IMR-90 (cell line): ENCODE data around the gene DLG5. TPM values are rescaled to one million over a fixed set of nuclear protein-coding genes. Genes with fewer than 3 reads are reported as not detected.

Source experiments
- ATAC-seq: fragments of 200-7000 bp; cut with Tn5 transposase; 2 replicates; pipeline ENCODE4 v1.9.1; 2020; ENCODE audit warnings: low read depth, mild to moderate bottlenecking, moderate library complexity
- BruUV-seq: library from RNA; stranded (reverse); fragments of 400-500 nt; replicated peaks from 2 replicates; lab custom pipeline; 2021; lab: Mats Ljungman, UMichigan
- CTCF ChIA-PET: fragments of 300-600 bp; formaldehyde crosslinking; extraction: SDS; loops from one replicate; lab custom pipeline; 2021; ENCODE audit warnings: antibody characterized with exemption; lab: Yijun Ruan, JAX
- POLR2A ChIA-PET: fragments of 300-600 bp; sonication (Branson Sonifier 250); formaldehyde crosslinking; loops from one replicate; lab custom pipeline; 2022; ENCODE audit warnings: antibody characterized with exemption; ENCODE audit not compliant: unreplicated experiment; lab: Charles Lee
- DNase-seq: peaks from one replicate; pipeline ENCODE4 v3.0.0; 2013
- H2AFZ ChIP-seq: replicated peaks from 2 replicates; pipeline ENCODE3; 2013; ENCODE audit warnings: low read length, mild to moderate bottlenecking; ENCODE audit not compliant: poor library complexity
- H2AK5ac ChIP-seq: 2 replicates; pipeline ENCODE4 v1.6.1; 2013; ENCODE audit warnings: low read depth, low read length, inconsistent platforms
- H2AK9ac ChIP-seq: replicated peaks from 2 replicates; pipeline ENCODE3; 2013; ENCODE audit warnings: mild to moderate bottlenecking, low read depth, low read length, moderate library complexity; ENCODE audit not compliant: poor library complexity
- H2BK120ac ChIP-seq: 2 replicates; pipeline ENCODE4 v1.6.1; 2013; ENCODE audit warnings: low read depth, low read length, inconsistent platforms
- H2BK15ac ChIP-seq: 3 replicates; pipeline ENCODE4 v1.6.1; 2013; ENCODE audit warnings: low read depth, low read length, inconsistent platforms
- H2BK20ac ChIP-seq: 2 replicates; pipeline ENCODE4 v1.6.1; 2013; ENCODE audit warnings: low read depth, mild to moderate bottlenecking, inconsistent platforms, low read length, moderate library complexity
- H2BK5ac ChIP-seq: 2 replicates; pipeline ENCODE4 v1.6.1; 2013; ENCODE audit warnings: mild to moderate bottlenecking, low read depth, low read length, inconsistent platforms; ENCODE audit not compliant: poor library complexity, severe bottlenecking
- H3K14ac ChIP-seq: replicated peaks from 2 replicates; pipeline ENCODE4 v1.6.1; 2013; ENCODE audit warnings: low read depth, low read length, inconsistent platforms
- H3K18ac ChIP-seq: 2 replicates; pipeline ENCODE4 v1.6.1; 2013; ENCODE audit warnings: low read depth, low read length, control low read depth
- H3K23ac ChIP-seq: 2 replicates; pipeline ENCODE4 v1.6.1; 2013; ENCODE audit warnings: low read depth, low read length, inconsistent platforms
- H3K27ac ChIP-seq: 2 replicates; pipeline ENCODE4 v1.5.1; 2013; ENCODE audit warnings: mild to moderate bottlenecking, control low read depth, low read length; ENCODE audit not compliant: insufficient read depth
- H3K27me3 ChIP-seq: 2 replicates; pipeline ENCODE4 v1.6.1; 2013; ENCODE audit warnings: low read length; ENCODE audit not compliant: control insufficient read depth, insufficient read depth
- H3K36me3 ChIP-seq: 2 replicates; pipeline ENCODE4 v1.6.1; 2013; ENCODE audit warnings: low read length, mixed read lengths; ENCODE audit not compliant: control insufficient read depth, insufficient read depth
- H3K4ac ChIP-seq: 2 replicates; pipeline ENCODE4 v1.6.1; 2013; ENCODE audit warnings: low read depth, low read length, inconsistent platforms
- H3K4me1 ChIP-seq: 2 replicates; pipeline ENCODE4 v1.6.1; 2013; ENCODE audit warnings: low read length, mixed read lengths; ENCODE audit not compliant: control insufficient read depth, insufficient read depth
- H3K4me2 ChIP-seq: 2 replicates; pipeline ENCODE4 v1.6.1; 2013; ENCODE audit warnings: low read depth, mild to moderate bottlenecking, control low read depth, low read length, moderate library complexity
- H3K4me3 ChIP-seq: 2 replicates; pipeline ENCODE4 v1.5.1; 2013; ENCODE audit warnings: low read depth, mild to moderate bottlenecking, control low read depth, low read length, moderate library complexity; ENCODE audit not compliant: insufficient read depth
- H3K56ac ChIP-seq: 2 replicates; pipeline ENCODE4 v1.6.1; 2013; ENCODE audit warnings: low read length, inconsistent platforms; ENCODE audit not compliant: insufficient read depth; ENCODE audit errors: extremely low read depth
- H3K79me1 ChIP-seq, 2 experiments: 2 replicates each; pipeline ENCODE4 v1.6.1; 2013; ENCODE audit warnings: low read length in 2 of 2, inconsistent platforms in 1 of 2, low read depth in 1 of 2
- H3K9ac ChIP-seq: 2 replicates; pipeline ENCODE4 v1.6.1; 2013; ENCODE audit warnings: low read depth, low read length, control low read depth
- H3K9me1 ChIP-seq: 2 replicates; pipeline ENCODE4 v1.6.1; 2013; ENCODE audit warnings: low read length, inconsistent platforms; ENCODE audit not compliant: insufficient read depth
- H3K9me3 ChIP-seq: 2 replicates; pipeline ENCODE4 v1.6.1; 2013; ENCODE audit warnings: low read length; ENCODE audit not compliant: control insufficient read depth, insufficient read depth
- H4K20me1 ChIP-seq: 2 replicates; pipeline ENCODE4 v1.6.1; 2013; ENCODE audit warnings: low read length, inconsistent platforms; ENCODE audit not compliant: insufficient read depth
- H4K5ac ChIP-seq: 2 replicates; pipeline ENCODE4 v1.6.1; 2013; ENCODE audit warnings: mild to moderate bottlenecking, low read depth, low read length, control low read depth
- H4K8ac ChIP-seq, 2 experiments: 2 replicates each; pipeline ENCODE4 v1.6.1; 2013; ENCODE audit warnings: low read depth in 2 of 2, low read length in 2 of 2, control low read depth in 1 of 2, inconsistent platforms in 1 of 2
- H4K91ac ChIP-seq: 2 replicates; pipeline ENCODE4 v1.6.1; 2013; ENCODE audit warnings: low read depth, low read length, inconsistent platforms; ENCODE audit not compliant: insufficient read depth
- BHLHE40 ChIP-seq: fragments of 150-350 bp; IDR thresholded peaks from 2 replicates; pipeline ENCODE4 v1.6.1; 2016; ENCODE audit warnings: mild to moderate bottlenecking, low read depth, low read length
- CEBPB ChIP-seq: IDR thresholded peaks from 2 replicates; pipeline ENCODE4 v1.6.1; 2012; ENCODE audit warnings: low read depth, low read length, improper control_type of control experiment
- CHD1 ChIP-seq: IDR thresholded peaks from 2 replicates; pipeline ENCODE4 v1.6.1; 2012; ENCODE audit warnings: low read depth, low read length, improper control_type of control experiment
- CTCF ChIP-seq: conservative IDR thresholded peaks from 2 replicates; pipeline ENCODE4 v1.5.1; 2012; ENCODE audit warnings: mild to moderate bottlenecking, low read depth, low read length, improper control_type of control experiment
- ELK1 ChIP-seq: fragments of 150-350 bp; IDR thresholded peaks from 2 replicates; pipeline ENCODE4 v1.6.1; 2016; ENCODE audit warnings: low read depth, mild to moderate bottlenecking, low read length, moderate library complexity, borderline replicate concordance
- FOS ChIP-seq: fragments of 150-350 bp; IDR thresholded peaks from 2 replicates; pipeline ENCODE4 v1.6.1; 2016; ENCODE audit warnings: low read depth, low read length
- MAFK ChIP-seq: IDR thresholded peaks from 2 replicates; pipeline ENCODE4 v1.6.1; 2012; ENCODE audit warnings: low read depth, low read length, improper control_type of control experiment
- MAZ ChIP-seq: IDR thresholded peaks from 2 replicates; pipeline ENCODE4 v1.6.1; 2012; ENCODE audit warnings: low read depth, mild to moderate bottlenecking, low read length, improper control_type of control experiment, moderate library complexity, borderline replicate concordance
- MXI1 ChIP-seq: IDR thresholded peaks from 2 replicates; pipeline ENCODE4 v1.6.1; 2012; ENCODE audit warnings: low read depth, mild to moderate bottlenecking, low read length, moderate library complexity, borderline replicate concordance
- NFE2L2 ChIP-seq: fragments of 150-350 bp; IDR thresholded peaks from 2 replicates; pipeline ENCODE4 v1.6.1; 2016; ENCODE audit warnings: low read depth, mild to moderate bottlenecking, low read length
- POLR2A ChIP-seq: IDR thresholded peaks from 2 replicates; pipeline ENCODE4 v1.6.1; 2012; ENCODE audit warnings: mild to moderate bottlenecking, low read depth, low read length
- RAD21 ChIP-seq: IDR thresholded peaks from 2 replicates; pipeline ENCODE4 v1.6.1; 2012; ENCODE audit warnings: low read length, improper control_type of control experiment
- RCOR1 ChIP-seq: IDR thresholded peaks from 2 replicates; pipeline ENCODE4 v1.6.1; 2012; ENCODE audit warnings: mild to moderate bottlenecking, low read length, improper control_type of control experiment; ENCODE audit not compliant: insufficient replicate concordance
- SMC3 ChIP-seq: fragments of 150-350 bp; IDR thresholded peaks from 2 replicates; pipeline ENCODE4 v1.6.1; 2016; ENCODE audit warnings: low read depth, mild to moderate bottlenecking, antibody characterized with exemption, low read length, moderate library complexity
- USF2 ChIP-seq: fragments of 150-350 bp; IDR thresholded peaks from 2 replicates; pipeline ENCODE4 v1.6.1; 2017; ENCODE audit warnings: mild to moderate bottlenecking, antibody characterized with exemption, low read length, low read depth
- WGBS, 2 experiments: methylation state at CpG; one replicate each; pipeline versions ENCODE4 v1.1.5 to v1.1.7; 2013; ENCODE audit warnings: missing lambda C conversion rate in 2 of 2; ENCODE audit not compliant: insufficient read length in 1 of 2; ENCODE audit errors: extremely low coverage in 2 of 2; 5-methylcytosine and 5-hydroxymethylcytosine counted together
- dilution Hi-C: fragments of 300-500 bp; cut with HindIII; formaldehyde crosslinking; loops from one replicate; pipeline ENCODE4 v1.14.3; 2018; ENCODE audit warnings: low sequenced_read_pairs; ENCODE audit not compliant: unreplicated experiment
- in situ Hi-C: fragments of 300-500 bp; cut with MboI; formaldehyde crosslinking; loops from 3 replicates; pipeline ENCODE4 v1.14.3; 2019; ENCODE audit warnings: low sequenced_read_pairs, inconsistent platforms, mixed read lengths
- intact Hi-C: fragments of 100-400 bp; cut with micrococcal nuclease; formaldehyde crosslinking; loops from 2 replicates; pipeline ENCODE4 v1.10.0; 2022
- polyA plus RNA-seq, 3 experiments: library from polyadenylated mRNA; depleted of rRNA; stranded (reverse); fragments of >200 nt; gene quantifications; 2 replicates each; pipeline ENCODE4 v1.2.3, GENCODE V29; 2012; ENCODE audit warnings: low replicate concordance in 1 of 3
- total RNA-seq: library from RNA; depleted of rRNA; stranded (reverse); fragments of >200 nt; gene quantifications from 2 replicates; pipeline ENCODE4 v1.2.3, GENCODE V29; 2012

Gene DLG5
- total and polyA plus RNA-seq, 2 of the 4 experiments (the other 2 are of a cell fraction), result 12.7 to 28.7 TPM

GRCh38 chr10:77819210-77820112 is 107.1 kb downstream of the DLG5 start:
- Histone ChIP-seq H3K4me3 (no peak overlapping the region), H3K36me3 (peaks cover 68% of the 10 kb centered on the region), H2BK120ac (no peak overlapping the region), H2BK20ac (no peak overlapping the region), H2AK5ac (no peak overlapping the region), H4K8ac (no peak overlapping the region), H2AFZ (no peak overlapping the region), H3K4ac (no peak overlapping the region), H4K5ac (no peak overlapping the region), H3K79me1 (peaks cover 0 to 18% of the 10 kb centered on the region in 2 experiments; a peak in 1 of 4 replicates), H3K27ac (no peak overlapping the region), H3K4me2 (no peak overlapping the region), H3K14ac (no peak overlapping the region), H2AK9ac (no peak overlapping the region), H3K9me3 (no peaks in the 10 kb centered on the region), H3K18ac (no peak overlapping the region), H3K9ac (no peak overlapping the region), H2BK15ac (no peak overlapping the region), H3K9me1 (0 out of 2 replicates have a peak, but pooled peaks cover 5% of the 10 kb centered on the region), H3K27me3 (no peaks in the 10 kb centered on the region), H4K91ac (no peak overlapping the region), H2BK5ac (no peak overlapping the region), H3K56ac (no peak overlapping the region), H3K4me1 (no peaks in the 10 kb centered on the region), H4K20me1 (no peaks in the 10 kb centered on the region), H3K23ac (no peak overlapping the region)
- POLR2A ChIA-PET, result no interaction called here
- DNase-seq (no peak), ATAC-seq (no peak)
- intact Hi-C loops (no loop called here), dilution Hi-C loops (no loop called here), in situ Hi-C loops (no loop called here)
- 90% methylated on average over 2 of the region's 20 CpGs; no CpG with 5 or more reads in 1 of the 2 experiments for WGBS, 2 experiments
- CTCF ChIA-PET, result no interaction called here
- BruUV-seq, result no TSS peak
- TF ChIP-seq CTCF, result no peak
- TF ChIP-seq USF2, result no peak
- no peak for TF ChIP-seq BHLHE40
- no peak for TF ChIP-seq MAFK
- TF ChIP-seq POLR2A, result no peak
- no peak for TF ChIP-seq RAD21
- TF ChIP-seq RCOR1, result no peak
- TF ChIP-seq NFE2L2, result no peak
- no peak for TF ChIP-seq MXI1
- TF ChIP-seq FOS, result no peak
- TF ChIP-seq ELK1, result no peak
- TF ChIP-seq CEBPB, result no peak
- no peak for TF ChIP-seq MAZ
- TF ChIP-seq SMC3, result no peak
- no peak for TF ChIP-seq CHD1
